ENCODE results near the gene DAGLA.

The DAGLA gene

GRCh38 chr11:61691380-61692156 is 11.4 kb downstream of the DAGLA start:
- no peak for DNase-seq

GRCh38 chr11:61693922-61694601 is 13.9 kb downstream of the DAGLA start:
- DNase-seq, result no peak

GRCh38 chr11:61694602-61694939 is 14.4 kb downstream of the DAGLA start:
- no peak for DNase-seq

GRCh38 chr11:61694946-61695706 is 14.9 kb downstream of the DAGLA start:
- no peak for DNase-seq

- DNase-seq, result peak; percentile 94 to 95
Measured at GRCh38 chr11:61695917-61696316, 15.7 kb downstream of the DAGLA start.

GRCh38 chr11:61696602-61697001 is 16.4 kb downstream of the DAGLA start:
- no peak for DNase-seq

- no peak for DNase-seq
Measured at GRCh38 chr11:61697078-61697502, 16.9 kb downstream of the DAGLA start.

GRCh38 chr11:61697764-61698163 is 17.6 kb downstream of the DAGLA start:
- no peak for DNase-seq

GRCh38 chr11:61698173-61698948 is 18.2 kb downstream of the DAGLA start:
- peak in 1 of 2 donors; percentile 30 for DNase-seq

GRCh38 chr11:61699737-61700160 is 19.6 kb downstream of the DAGLA start:
- no peak for DNase-seq

- DNase-seq, result peak in 1 of 2 donors; percentile 58
Measured at GRCh38 chr11:61700212-61700611, 20.0 kb downstream of the DAGLA start.

- DNase-seq, result no peak
Measured at GRCh38 chr11:61700720-61701119, 20.5 kb downstream of the DAGLA start.

- peak in 1 of 2 donors; percentile 51 for DNase-seq
Measured at GRCh38 chr11:61701242-61701886, 21.2 kb downstream of the DAGLA start.

- DNase-seq, result no peak
Measured at GRCh38 chr11:61702701-61703312, 22.6 kb downstream of the DAGLA start.

GRCh38 chr11:61704838-61705237 is 24.6 kb downstream of the DAGLA start:
- no peak for DNase-seq

- DNase-seq, result no peak
Measured at GRCh38 chr11:61706452-61707400, 26.5 kb downstream of the DAGLA start.

- no peak for DNase-seq
Measured at GRCh38 chr11:61707574-61707973, 27.4 kb downstream of the DAGLA start.

GRCh38 chr11:61709110-61709509 is 28.9 kb downstream of the DAGLA start:
- no peak for DNase-seq

GRCh38 chr11:61709572-61709971 is 29.4 kb downstream of the DAGLA start:
- DNase-seq, result no peak

GRCh38 chr11:61710019-61710418 is 29.8 kb downstream of the DAGLA start:
- no peak for DNase-seq

GRCh38 chr11:61711037-61711436 is 30.8 kb downstream of the DAGLA start:
- no peak for DNase-seq

All from CD4-positive, alpha-beta T cell treated with Interleukin-1 beta for 1 hour (primary cell).